Measurements from ENCODE around the gene USP40.

The USP40 gene

DNA sequence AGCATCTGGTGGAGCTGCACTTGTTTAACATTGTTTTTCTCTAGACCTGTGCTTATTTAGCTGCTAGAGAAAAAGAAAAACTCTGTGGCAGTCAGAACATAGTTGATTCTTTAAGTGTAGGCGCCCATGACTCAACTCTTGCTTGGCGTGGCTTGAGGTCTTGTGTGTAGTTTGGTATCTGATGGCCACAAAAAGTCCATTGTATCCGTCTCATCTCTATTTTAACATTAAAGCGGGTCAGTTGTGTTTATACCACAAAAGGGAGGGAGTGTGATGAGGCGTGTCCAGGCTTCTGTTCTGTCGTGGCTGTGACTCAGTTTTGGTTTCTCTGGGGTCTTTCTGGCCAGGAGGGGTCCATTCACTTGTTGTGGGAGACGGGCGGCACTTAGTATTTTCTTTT lies 26.6 kb upstream of the USP40 start:
- no peak for TF ChIP-seq SIN3A (IDR thresholded peaks at IDR 0.05; ENCODE audit: borderline replicate concordance, insufficient read depth, low read length)
- TF ChIP-seq FOXP2 (optimal IDR thresholded peaks at IDR 0.05; ENCODE audit: borderline replicate concordance, extremely low read depth, extremely low read length, insufficient read depth): no peak
- no peak for TF ChIP-seq TAF1 (IDR thresholded peaks at IDR 0.05; ENCODE audit: borderline replicate concordance, insufficient read depth, low read length)
- TF ChIP-seq, protein P1, sequence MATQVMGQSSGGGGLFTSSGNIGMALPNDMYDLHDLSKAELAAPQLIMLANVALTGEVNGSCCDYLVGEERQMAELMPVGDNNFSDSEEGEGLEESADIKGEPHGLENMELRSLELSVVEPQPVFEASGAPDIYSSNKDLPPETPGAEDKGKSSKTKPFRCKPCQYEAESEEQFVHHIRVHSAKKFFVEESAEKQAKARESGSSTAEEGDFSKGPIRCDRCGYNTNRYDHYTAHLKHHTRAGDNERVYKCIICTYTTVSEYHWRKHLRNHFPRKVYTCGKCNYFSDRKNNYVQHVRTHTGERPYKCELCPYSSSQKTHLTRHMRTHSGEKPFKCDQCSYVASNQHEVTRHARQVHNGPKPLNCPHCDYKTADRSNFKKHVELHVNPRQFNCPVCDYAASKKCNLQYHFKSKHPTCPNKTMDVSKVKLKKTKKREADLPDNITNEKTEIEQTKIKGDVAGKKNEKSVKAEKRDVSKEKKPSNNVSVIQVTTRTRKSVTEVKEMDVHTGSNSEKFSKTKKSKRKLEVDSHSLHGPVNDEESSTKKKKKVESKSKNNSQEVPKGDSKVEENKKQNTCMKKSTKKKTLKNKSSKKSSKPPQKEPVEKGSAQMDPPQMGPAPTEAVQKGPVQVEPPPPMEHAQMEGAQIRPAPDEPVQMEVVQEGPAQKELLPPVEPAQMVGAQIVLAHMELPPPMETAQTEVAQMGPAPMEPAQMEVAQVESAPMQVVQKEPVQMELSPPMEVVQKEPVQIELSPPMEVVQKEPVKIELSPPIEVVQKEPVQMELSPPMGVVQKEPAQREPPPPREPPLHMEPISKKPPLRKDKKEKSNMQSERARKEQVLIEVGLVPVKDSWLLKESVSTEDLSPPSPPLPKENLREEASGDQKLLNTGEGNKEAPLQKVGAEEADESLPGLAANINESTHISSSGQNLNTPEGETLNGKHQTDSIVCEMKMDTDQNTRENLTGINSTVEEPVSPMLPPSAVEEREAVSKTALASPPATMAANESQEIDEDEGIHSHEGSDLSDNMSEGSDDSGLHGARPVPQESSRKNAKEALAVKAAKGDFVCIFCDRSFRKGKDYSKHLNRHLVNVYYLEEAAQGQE (IDR thresholded peaks at IDR 0.05; ENCODE audit: insufficient read depth in 1 of 2, low read depth in 2 of 2, low read length in 2 of 2): no peak
- no peak for TF ChIP-seq POLR2AphosphoS5 (IDR thresholded peaks at IDR 0.05; ENCODE audit: low read depth, low read length)

DNA sequence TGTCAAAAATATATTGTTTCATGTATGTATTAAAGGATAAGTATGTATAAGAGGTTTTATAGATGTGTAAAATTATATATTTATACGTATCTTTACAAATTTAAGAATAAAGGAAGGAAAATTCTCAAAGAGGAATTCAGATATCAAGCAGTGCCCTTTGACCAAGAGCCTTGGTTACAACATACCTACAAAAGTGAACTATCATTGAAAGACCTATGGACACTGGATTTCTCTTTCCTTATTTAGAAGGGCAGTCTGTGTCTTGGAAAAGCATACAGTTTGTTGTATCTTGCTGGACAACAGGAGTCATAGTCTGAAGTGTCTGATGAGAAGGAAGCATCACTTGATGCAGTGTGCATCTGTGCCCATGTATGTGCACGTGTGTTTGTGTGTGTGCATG lies 21.8 kb upstream of the USP40 start:
- TF ChIP-seq SIN3A (IDR thresholded peaks at IDR 0.05; ENCODE audit: borderline replicate concordance, insufficient read depth, low read length): no peak
- no peak for TF ChIP-seq FOXP2 (optimal IDR thresholded peaks at IDR 0.05; ENCODE audit: borderline replicate concordance, extremely low read depth, extremely low read length, insufficient read depth)
- TF ChIP-seq POLR2AphosphoS5 (IDR thresholded peaks at IDR 0.05; ENCODE audit: low read depth, low read length): no peak
- no peak for TF ChIP-seq TAF1 (IDR thresholded peaks at IDR 0.05; ENCODE audit: borderline replicate concordance, insufficient read depth, low read length)
- TF ChIP-seq, protein P1 (IDR thresholded peaks at IDR 0.05; ENCODE audit: insufficient read depth in 1 of 2, low read depth in 2 of 2, low read length in 2 of 2): no peak

DNA sequence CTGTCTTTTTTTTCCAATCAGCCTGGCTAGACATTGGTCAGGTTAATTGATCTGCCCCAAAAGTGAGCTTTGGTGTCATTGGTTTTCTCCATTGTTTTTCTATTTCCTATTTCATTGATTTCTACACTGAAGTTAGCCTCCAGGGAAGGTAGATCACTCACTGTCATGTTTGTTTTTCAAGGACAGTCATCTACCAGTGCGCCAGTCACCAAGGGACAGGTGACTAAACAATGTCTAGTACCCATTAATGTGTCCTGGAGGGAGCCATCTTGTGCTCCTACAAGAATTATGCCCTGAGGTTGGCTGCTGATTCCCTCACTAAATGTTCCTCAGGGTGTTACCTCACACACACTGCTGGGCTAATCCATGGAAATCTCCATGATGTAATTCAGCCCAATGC lies 17.6 kb upstream of the USP40 start:
- TF ChIP-seq, protein P1 (IDR thresholded peaks at IDR 0.05; ENCODE audit: insufficient read depth in 1 of 2, low read depth in 2 of 2, low read length in 2 of 2): no peak
- no peak for TF ChIP-seq SIN3A (IDR thresholded peaks at IDR 0.05; ENCODE audit: borderline replicate concordance, insufficient read depth, low read length)
- no peak for TF ChIP-seq FOXP2 (optimal IDR thresholded peaks at IDR 0.05; ENCODE audit: borderline replicate concordance, extremely low read depth, extremely low read length, insufficient read depth)

DNA sequence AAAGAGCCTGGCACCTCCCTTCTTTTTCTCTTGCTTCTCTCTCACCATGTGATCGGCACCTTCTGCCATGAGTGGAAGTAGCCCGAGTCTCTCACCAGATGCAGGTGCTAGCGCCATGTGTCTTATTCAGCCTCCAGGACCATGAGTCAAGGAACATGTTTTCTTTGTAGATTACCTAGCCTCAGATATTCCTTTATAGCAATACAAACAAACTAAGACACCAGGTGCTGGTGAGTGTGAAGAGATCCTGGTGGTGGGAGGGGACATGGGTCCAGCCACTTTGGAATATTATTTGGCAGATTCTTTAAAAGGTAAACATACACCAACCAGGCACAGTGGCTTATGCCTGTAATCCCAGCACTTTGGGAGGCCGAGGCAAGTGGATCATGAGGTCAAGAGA lies 5.9 kb upstream of the USP40 start:
- TF ChIP-seq, protein P1 (IDR thresholded peaks at IDR 0.05; ENCODE audit: insufficient read depth in 1 of 2, low read depth in 2 of 2, low read length in 2 of 2): no peak
- no peak for TF ChIP-seq POLR2AphosphoS5 (IDR thresholded peaks at IDR 0.05; ENCODE audit: low read depth, low read length)
- no peak for TF ChIP-seq SIN3A (IDR thresholded peaks at IDR 0.05; ENCODE audit: borderline replicate concordance, insufficient read depth, low read length)
- no peak for TF ChIP-seq TAF1 (IDR thresholded peaks at IDR 0.05; ENCODE audit: borderline replicate concordance, insufficient read depth, low read length)
- TF ChIP-seq FOXP2 (optimal IDR thresholded peaks at IDR 0.05; ENCODE audit: borderline replicate concordance, extremely low read depth, extremely low read length, insufficient read depth): no peak

DNA sequence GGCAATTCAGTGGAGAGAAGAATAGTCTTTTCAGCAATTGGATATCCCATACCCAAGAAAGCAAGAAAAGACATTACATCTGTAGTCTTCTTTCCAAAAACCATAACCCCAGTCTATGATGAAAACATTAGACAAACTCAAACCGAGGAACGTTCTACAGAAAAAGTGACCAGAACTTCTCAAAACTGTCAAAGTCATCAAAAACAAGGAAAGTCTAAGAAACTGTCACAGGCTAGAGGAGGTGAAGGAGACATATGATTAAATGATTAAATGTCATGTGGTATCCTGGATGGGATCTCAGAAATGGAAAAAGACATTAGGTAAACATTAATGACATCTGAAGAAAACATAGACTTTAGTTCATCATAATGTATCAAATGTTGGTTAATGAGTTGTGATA lies 4.9 kb upstream of the USP40 start:
- TF ChIP-seq FOXP2 (optimal IDR thresholded peaks at IDR 0.05; ENCODE audit: borderline replicate concordance, extremely low read depth, extremely low read length, insufficient read depth): no peak
- TF ChIP-seq, protein P1 (IDR thresholded peaks at IDR 0.05; ENCODE audit: insufficient read depth in 1 of 2, low read depth in 2 of 2, low read length in 2 of 2): no peak
- TF ChIP-seq TAF1 (IDR thresholded peaks at IDR 0.05; ENCODE audit: borderline replicate concordance, insufficient read depth, low read length): no peak
- TF ChIP-seq SIN3A (IDR thresholded peaks at IDR 0.05; ENCODE audit: borderline replicate concordance, insufficient read depth, low read length): no peak
- no peak for TF ChIP-seq POLR2AphosphoS5 (IDR thresholded peaks at IDR 0.05; ENCODE audit: low read depth, low read length)

All from PFSK-1 (cell line).